SK-N-SH treated with all-trans-retinoic acid at 6 μM for 48 hours (cell line): Measurements from ENCODE around the gene GGTA1.

Experiments used
- ARNTL ChIP-seq: fragments of 450-650 bp; formaldehyde crosslinking; IDR thresholded peaks from 2 replicates; pipeline ENCODE4 v1.5.0; 2020; ENCODE audit warnings: low read depth, mild to moderate bottlenecking, moderate library complexity, borderline replicate concordance
- BACH2 ChIP-seq: fragments of 250-450 bp; sonication (Bioruptor Pico); IDR thresholded peaks from 2 replicates; pipeline ENCODE4 v1.9.0; 2021; ENCODE audit warnings: mild to moderate bottlenecking, borderline replicate concordance
- CREB5 ChIP-seq: fragments of 250-450 bp; sonication (Bioruptor Pico); IDR thresholded peaks from 2 replicates; pipeline ENCODE4 v1.5.1; 2020; ENCODE audit warnings: low read depth, mild to moderate bottlenecking, moderate library complexity
- GLIS3 ChIP-seq: fragments of 250-450 bp; sonication (Bioruptor Pico); IDR thresholded peaks from 2 replicates; pipeline ENCODE4 v1.5.0; 2020; ENCODE audit warnings: mild to moderate bottlenecking, moderate library complexity
- OSR1 ChIP-seq: fragments of 250-450 bp; sonication (Bioruptor Pico); IDR thresholded peaks from 2 replicates; pipeline ENCODE4 v1.8.0; 2022; ENCODE audit warnings: moderate library complexity, mild to moderate bottlenecking, inconsistent platforms
- PATZ1 ChIP-seq: fragments of 250-450 bp; sonication (Bioruptor Pico); IDR thresholded peaks from 2 replicates; pipeline ENCODE4 v1.8.0; 2020; ENCODE audit warnings: mild to moderate bottlenecking, moderate library complexity, borderline replicate concordance
- RARB ChIP-seq: fragments of 250-450 bp; sonication (Bioruptor Pico); IDR thresholded peaks from 2 replicates; pipeline ENCODE4 v1.8.0; 2021; ENCODE audit warnings: mild to moderate bottlenecking, moderate library complexity
- SNAI2 ChIP-seq: fragments of 250-450 bp; sonication (Bioruptor Pico); IDR thresholded peaks from 2 replicates; pipeline ENCODE4 v1.5.0; 2020; ENCODE audit warnings: mild to moderate bottlenecking, moderate library complexity
- ZC3H10 ChIP-seq: fragments of 250-450 bp; sonication (Bioruptor Pico); IDR thresholded peaks from 2 replicates; pipeline ENCODE4 v1.5.1; 2021; ENCODE audit warnings: mild to moderate bottlenecking, moderate library complexity
- ZFP30 ChIP-seq: fragments of 450-650 bp; formaldehyde crosslinking; IDR thresholded peaks from 2 replicates; pipeline ENCODE4 v1.5.0; 2022; ENCODE audit warnings: mild to moderate bottlenecking, moderate library complexity
- ZNF565 ChIP-seq: fragments of 450-650 bp; formaldehyde crosslinking; conservative IDR thresholded peaks from 2 replicates; pipeline ENCODE4 v1.5.0; 2020; ENCODE audit warnings: low read depth, mild to moderate bottlenecking, moderate library complexity
- ZNF8 ChIP-seq: fragments of 450-650 bp; formaldehyde crosslinking; IDR thresholded peaks from 2 replicates; pipeline ENCODE4 v1.5.0; 2020; ENCODE audit warnings: mild to moderate bottlenecking, moderate library complexity

GRCh38 chr9:121427899-121428298 lies 71.7 kb downstream of the GGTA1 start:
- no peak for TF ChIP-seq OSR1 (CRISPR knock-in tag)
- no peak for TF ChIP-seq PATZ1 (CRISPR knock-in tag)
- TF ChIP-seq SNAI2: no peak
- TF ChIP-seq CREB5 (CRISPR knock-in tag): no peak
- TF ChIP-seq ZC3H10: no peak
- no peak for TF ChIP-seq ZNF565
- no peak for TF ChIP-seq BACH2
- TF ChIP-seq ZFP30 (CRISPR knock-in tag): no peak
- no peak for TF ChIP-seq GLIS3
- TF ChIP-seq ARNTL (CRISPR knock-in tag): no peak
- TF ChIP-seq ZNF8 (CRISPR knock-in tag): no peak
- no peak for TF ChIP-seq RARB (CRISPR knock-in tag)
